SU-DHL-6 (cell line): ENCODE measurements around the gene TTC3.

Source experiments
- H2AFZ ChIP-seq: fragments of 200-600 bp; sonication (generic); 2 replicates; pipeline ENCODE4 v1.6.1; 2014; ENCODE audit warnings: low read depth, mild to moderate bottlenecking, moderate library complexity, mixed read lengths, antibody characterized with exemption, low read length; ENCODE audit not compliant: severe bottlenecking
- H3F3A ChIP-seq: fragments of 200-600 bp; shearing (Covaris generic); 2 replicates; pipeline ENCODE4 v1.6.0; 2016; ENCODE audit warnings: antibody characterized with exemption, mild to moderate bottlenecking; ENCODE audit not compliant: insufficient read depth
- H3K27ac ChIP-seq: fragments of 200-600 bp; sonication (generic); 2 replicates; pipeline ENCODE4 v1.5.1; 2016; ENCODE audit warnings: low read depth, mild to moderate bottlenecking, low read length, moderate library complexity, mixed read lengths
- H3K27me3 ChIP-seq: fragments of 200-600 bp; sonication (generic), shearing (Covaris generic); 2 replicates; pipeline ENCODE4 v1.6.0; 2014; ENCODE audit warnings: mild to moderate bottlenecking, low read length
- H3K36me3 ChIP-seq: fragments of 200-600 bp; sonication (generic); 2 replicates; pipeline ENCODE4 v1.6.1; 2014; ENCODE audit warnings: mild to moderate bottlenecking, low read length, mixed read lengths
- H3K4me2 ChIP-seq: fragments of 300-600, 200-600 bp; shearing (Covaris generic), sonication (generic); 2 replicates; pipeline ENCODE4 v1.6.0; 2014; ENCODE audit warnings: low read length, low read depth, mild to moderate bottlenecking; ENCODE audit not compliant: poor library complexity, severe bottlenecking
- H3K4me3 ChIP-seq: fragments of 200-600 bp; sonication (generic); 2 replicates; pipeline ENCODE4 v1.5.1; 2014; ENCODE audit warnings: antibody characterized with exemption, low read length, mild to moderate bottlenecking, mixed read lengths; ENCODE audit not compliant: insufficient read depth, poor library complexity, severe bottlenecking
- H3K79me2 ChIP-seq: fragments of 200-600 bp; sonication (generic); 2 replicates; pipeline ENCODE4 v1.6.1; 2014; ENCODE audit warnings: mild to moderate bottlenecking, low read length, moderate library complexity; ENCODE audit not compliant: insufficient read depth
- H3K9ac ChIP-seq: fragments of 200-600 bp; sonication (generic); 2 replicates; pipeline ENCODE4 v1.7.0; 2014; ENCODE audit warnings: mild to moderate bottlenecking, low read length
- H3K9me2 ChIP-seq: fragments of 200-600 bp; sonication (generic); replicated peaks from 2 replicates; pipeline ENCODE4 v1.6.1; 2014; ENCODE audit warnings: low read length; ENCODE audit not compliant: insufficient read depth
- H3K9me3 ChIP-seq: fragments of 200-600 bp; sonication (generic); 2 replicates; pipeline ENCODE4 v1.6.1; 2014; ENCODE audit warnings: low read length, mixed read lengths; ENCODE audit not compliant: insufficient read depth
- H4K20me1 ChIP-seq: fragments of 200-600 bp; sonication (generic); 2 replicates; pipeline ENCODE4 v1.6.1; 2014; ENCODE audit warnings: low read depth, mild to moderate bottlenecking, antibody characterized with exemption, low read length, moderate library complexity, mixed read lengths
- EZH2phosphoT487 ChIP-seq: fragments of 200-600 bp; sonication (generic), shearing (Covaris generic); conservative IDR thresholded peaks from 2 replicates; pipeline ENCODE4 v1.6.1; 2018; ENCODE audit warnings: mild to moderate bottlenecking, antibody characterized with exemption, low read length, moderate library complexity, mixed read lengths
- TF ChIP-seq, protein P1 (sequence below): fragments of 200-600 bp; sonication (generic); IDR thresholded peaks from one replicate; pipeline ENCODE4 v1.5.1; 2017; ENCODE audit warnings: antibody characterized with exemption, mild to moderate bottlenecking, low read length, moderate library complexity; ENCODE audit not compliant: insufficient read depth, poor library complexity, severe bottlenecking

The TTC3 gene

DNA sequence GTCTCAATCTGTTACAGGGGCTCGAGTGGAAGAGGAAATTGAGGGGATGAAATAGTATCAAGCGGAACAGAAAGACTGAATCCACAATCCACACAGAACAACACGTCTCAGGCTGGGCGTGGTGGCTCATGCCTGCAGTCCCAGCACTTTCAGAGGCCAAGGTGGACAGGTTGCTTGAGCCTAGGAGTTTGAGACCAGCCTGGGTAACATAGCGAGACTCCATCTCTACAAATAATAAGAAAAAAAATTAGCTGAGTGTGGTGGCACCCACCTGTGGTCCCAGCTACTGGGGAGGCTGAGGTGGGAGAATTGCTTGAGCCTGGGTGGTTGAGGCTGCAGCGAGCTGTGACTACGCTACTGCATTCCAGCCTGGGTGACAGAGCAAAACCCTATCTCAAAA, 168.4 kb downstream of the TTC3 start:
- no peak for TF ChIP-seq EZH2phosphoT487
- TF ChIP-seq, protein P1, sequence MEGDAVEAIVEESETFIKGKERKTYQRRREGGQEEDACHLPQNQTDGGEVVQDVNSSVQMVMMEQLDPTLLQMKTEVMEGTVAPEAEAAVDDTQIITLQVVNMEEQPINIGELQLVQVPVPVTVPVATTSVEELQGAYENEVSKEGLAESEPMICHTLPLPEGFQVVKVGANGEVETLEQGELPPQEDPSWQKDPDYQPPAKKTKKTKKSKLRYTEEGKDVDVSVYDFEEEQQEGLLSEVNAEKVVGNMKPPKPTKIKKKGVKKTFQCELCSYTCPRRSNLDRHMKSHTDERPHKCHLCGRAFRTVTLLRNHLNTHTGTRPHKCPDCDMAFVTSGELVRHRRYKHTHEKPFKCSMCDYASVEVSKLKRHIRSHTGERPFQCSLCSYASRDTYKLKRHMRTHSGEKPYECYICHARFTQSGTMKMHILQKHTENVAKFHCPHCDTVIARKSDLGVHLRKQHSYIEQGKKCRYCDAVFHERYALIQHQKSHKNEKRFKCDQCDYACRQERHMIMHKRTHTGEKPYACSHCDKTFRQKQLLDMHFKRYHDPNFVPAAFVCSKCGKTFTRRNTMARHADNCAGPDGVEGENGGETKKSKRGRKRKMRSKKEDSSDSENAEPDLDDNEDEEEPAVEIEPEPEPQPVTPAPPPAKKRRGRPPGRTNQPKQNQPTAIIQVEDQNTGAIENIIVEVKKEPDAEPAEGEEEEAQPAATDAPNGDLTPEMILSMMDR, result no peak
- H3K36me3 ChIP-seq, result peaks cover 4% of the 10 kb centered on the region; the same call in 1 of the 2 replicates
- H3K79me2 ChIP-seq, result peaks cover 49% of the 10 kb centered on the region
- no peaks in the 10 kb centered on the region for H3K9me2 ChIP-seq
- no peak overlapping the region for H3K4me2 ChIP-seq
- H3K27me3 ChIP-seq, result no peaks in the 10 kb centered on the region
- no peak overlapping the region for H3K27ac ChIP-seq
- no peaks in the 10 kb centered on the region for H3K9me3 ChIP-seq
- H4K20me1 ChIP-seq, result no peaks in the 10 kb centered on the region; the same call in 1 of the 2 replicates
- H3K4me3 ChIP-seq, result no peak overlapping the region
- no peaks in the 10 kb centered on the region for H3F3A ChIP-seq
- H2AFZ ChIP-seq, result no peak overlapping the region
- H3K9ac ChIP-seq, result no peak overlapping the region

DNA sequence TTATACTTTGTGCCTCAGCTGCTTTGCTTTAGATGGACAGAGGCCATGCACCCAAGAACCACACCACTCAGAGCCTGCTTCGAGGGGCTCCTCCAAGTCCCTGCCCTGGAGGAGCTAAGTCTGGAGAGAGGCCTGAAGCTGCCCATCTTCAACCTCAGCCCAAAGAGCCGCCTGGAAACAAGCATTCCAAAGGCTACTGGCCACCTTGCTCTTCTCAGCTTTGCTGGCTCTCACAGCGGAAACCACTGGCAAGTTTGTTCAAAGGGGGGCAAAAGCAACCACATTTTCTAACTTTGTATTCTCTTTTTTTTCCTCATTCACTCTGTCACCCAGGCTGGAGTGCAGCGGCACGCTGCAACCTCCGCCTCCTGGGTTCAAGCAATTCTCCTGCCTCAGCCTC, 170.9 kb downstream of the TTC3 start:
- Histone ChIP-seq H3K4me2 (no peak overlapping the region), H3K79me2 (peaks cover 74% of the 10 kb centered on the region), H3K9ac (no peak overlapping the region)

DNA sequence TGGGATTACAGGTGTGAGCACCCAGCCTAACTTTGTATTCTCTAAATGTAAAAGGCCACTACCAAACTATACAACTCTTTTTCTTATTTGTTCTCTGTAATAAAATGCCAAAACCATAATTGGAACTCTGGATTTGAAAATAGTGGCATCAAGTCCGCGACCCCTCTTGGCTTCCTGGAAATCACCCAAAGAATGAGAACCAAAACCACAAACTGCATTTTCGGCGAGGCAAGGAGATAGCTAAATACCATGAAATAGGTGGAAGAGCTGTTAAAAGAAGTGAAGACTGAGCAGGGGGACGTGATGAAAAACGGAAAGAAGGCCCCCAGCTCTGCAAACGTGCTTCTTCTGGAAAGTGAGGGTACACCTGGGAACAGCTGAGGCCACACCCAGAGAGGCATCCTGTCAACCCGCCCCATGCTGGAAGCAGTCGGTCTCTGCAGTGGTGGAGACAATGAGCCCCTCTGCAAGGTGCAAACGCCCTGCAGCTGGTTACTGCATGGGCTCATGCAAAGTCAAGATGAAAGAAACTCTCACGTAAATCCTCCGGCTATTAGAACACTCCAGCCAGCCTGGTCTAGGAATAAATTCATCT, 171.5 kb downstream of the TTC3 start:
- no peak for TF ChIP-seq EZH2phosphoT487
- TF ChIP-seq, protein P1, result no peak
- Histone ChIP-seq H3K9me3 (no peaks in the 10 kb centered on the region), H3K27ac (no peak overlapping the region), H3K27me3 (no peaks in the 10 kb centered on the region), H3K4me2 (no peak overlapping the region), H2AFZ (no peak overlapping the region), H3F3A (no peaks in the 10 kb centered on the region), H3K4me3 (no peak overlapping the region), H3K9ac (no peak overlapping the region), H4K20me1 (peaks cover 7% of the 10 kb centered on the region; the same call in 1 of the 2 replicates), H3K36me3 (no peaks in the 10 kb centered on the region), H3K9me2 (no peaks in the 10 kb centered on the region), H3K79me2 (peaks cover 80% of the 10 kb centered on the region)

More for the DNA sequence above, 170.9 kb downstream of the TTC3 start:
- H3K9me2 ChIP-seq, result no peaks in the 10 kb centered on the region
- no peak overlapping the region for H2AFZ ChIP-seq
- H3K4me3 ChIP-seq, result no peak overlapping the region
- TF ChIP-seq, protein P1, result no peak
- no peak for TF ChIP-seq EZH2phosphoT487
- no peaks in the 10 kb centered on the region for H3F3A ChIP-seq
- no peaks in the 10 kb centered on the region for H3K9me3 ChIP-seq
- no peaks in the 10 kb centered on the region for H3K27me3 ChIP-seq
- peaks cover 7% of the 10 kb centered on the region; the same call in 1 of the 2 replicates for H4K20me1 ChIP-seq
- H3K36me3 ChIP-seq, result no peaks in the 10 kb centered on the region
- no peak overlapping the region for H3K27ac ChIP-seq
